PC-9 (cell line): Measurements from ENCODE around the gene DYSF. TPM values are rescaled to one million over a fixed set of nuclear protein-coding genes. Genes with fewer than 3 reads are reported as not detected.

Experiments used
- BruUV-seq: library from RNA; stranded (reverse); fragments of 400-500 nt; replicated peaks from 2 replicates; lab custom pipeline; 2021; lab: Mats Ljungman, UMichigan
- CTCF ChIA-PET: fragments of 300-600 bp; sonication (Branson Sonifier 250); formaldehyde crosslinking; loops from one replicate; lab custom pipeline; 2022; ENCODE audit warnings: antibody characterized with exemption; lab: Charles Lee
- POLR2A ChIA-PET: fragments of 300-600 bp; sonication (Branson Sonifier 250); formaldehyde crosslinking; loops from one replicate; lab custom pipeline; 2022; ENCODE audit warnings: antibody characterized with exemption; ENCODE audit not compliant: unreplicated experiment; lab: Charles Lee
- DNase-seq, 2 experiments: peaks; one replicate each; pipeline versions ENCODE4 v3.0.0 to v3.0.0-alpha.2; 2015 to 2022; ENCODE audit warnings: mixed read lengths in 1 of 2
- H2AFZ ChIP-seq: fragments of 200-600 bp; sonication (generic); 2 replicates; pipeline ENCODE4 v1.8.1; 2017; ENCODE audit warnings: antibody characterized with exemption
- H3F3A ChIP-seq: fragments of 200-600 bp; sonication (generic); 2 replicates; pipeline ENCODE4 v1.8.1; 2017; ENCODE audit warnings: antibody characterized with exemption, mild to moderate bottlenecking, low read depth; ENCODE audit not compliant: insufficient read depth
- H3K27ac ChIP-seq: fragments of 200-600 bp; sonication (generic); 2 replicates; pipeline ENCODE4 v1.6.1; 2016; ENCODE audit warnings: mixed run types
- H3K27me3 ChIP-seq: fragments of 200-600 bp; sonication (generic); 2 replicates; pipeline ENCODE4 v1.6.1; 2016; ENCODE audit warnings: low read depth, mixed run types; ENCODE audit not compliant: insufficient read depth
- H3K36me3 ChIP-seq: fragments of 200-600 bp; sonication (generic); 2 replicates; pipeline ENCODE4 v1.6.1; 2016; ENCODE audit warnings: low read depth, mixed run types
- H3K4me1 ChIP-seq: fragments of 200-600 bp; sonication (generic); replicated peaks from 2 replicates; pipeline ENCODE4 v1.6.1; 2016; ENCODE audit warnings: mixed run types; ENCODE audit not compliant: insufficient read depth
- H3K4me2 ChIP-seq: fragments of 200-600 bp; sonication (generic); 2 replicates; pipeline ENCODE4 v1.6.1; 2017; ENCODE audit warnings: mixed run types
- H3K4me3 ChIP-seq: fragments of 200-600 bp; sonication (generic); 2 replicates; pipeline ENCODE4 v1.6.1; 2016; ENCODE audit warnings: mixed run types
- H3K79me2 ChIP-seq: fragments of 200-600 bp; sonication (generic); 2 replicates; pipeline ENCODE4 v1.6.1; 2017; ENCODE audit warnings: low read depth, mixed run types
- H3K9me2 ChIP-seq: fragments of 200-600 bp; sonication (generic); 2 replicates; pipeline ENCODE4 v1.8.1; 2017; ENCODE audit warnings: mild to moderate bottlenecking; ENCODE audit not compliant: insufficient read depth
- H3K9me3 ChIP-seq: fragments of 200-600 bp; sonication (generic); 2 replicates; pipeline ENCODE4 v1.8.1; 2016; ENCODE audit warnings: low read depth; ENCODE audit not compliant: insufficient read depth
- H4K20me1 ChIP-seq: fragments of 200-600 bp; sonication (generic); 2 replicates; pipeline ENCODE4 v1.8.1; 2017; ENCODE audit not compliant: insufficient read depth
- EZH2 ChIP-seq: fragments of 200-600 bp; sonication (generic); IDR thresholded peaks from 2 replicates; pipeline ENCODE4 v1.8.0; 2017; ENCODE audit warnings: antibody characterized with exemption, low read depth
- intact Hi-C: fragments of 100-400 bp; cut with micrococcal nuclease; formaldehyde crosslinking; loops from one replicate; pipeline ENCODE4 v1.10.0; 2022; ENCODE audit not compliant: unreplicated experiment
- total RNA-seq: library from RNA; stranded (reverse); gene quantifications from 2 replicates; pipeline ENCODE4 v1.2.3, GENCODE V29; 2021
- TF ChIP-seq, protein P1 (sequence below): fragments of 200-600 bp; sonication (generic); conservative IDR thresholded peaks from 2 replicates; pipeline ENCODE4 v1.6.1; 2017; ENCODE audit warnings: mixed run types, antibody characterized with exemption, mild to moderate bottlenecking, moderate library complexity

Gene DYSF
- total RNA-seq, 1 experiment from 2014 or later, result 12.2 TPM

DNA sequence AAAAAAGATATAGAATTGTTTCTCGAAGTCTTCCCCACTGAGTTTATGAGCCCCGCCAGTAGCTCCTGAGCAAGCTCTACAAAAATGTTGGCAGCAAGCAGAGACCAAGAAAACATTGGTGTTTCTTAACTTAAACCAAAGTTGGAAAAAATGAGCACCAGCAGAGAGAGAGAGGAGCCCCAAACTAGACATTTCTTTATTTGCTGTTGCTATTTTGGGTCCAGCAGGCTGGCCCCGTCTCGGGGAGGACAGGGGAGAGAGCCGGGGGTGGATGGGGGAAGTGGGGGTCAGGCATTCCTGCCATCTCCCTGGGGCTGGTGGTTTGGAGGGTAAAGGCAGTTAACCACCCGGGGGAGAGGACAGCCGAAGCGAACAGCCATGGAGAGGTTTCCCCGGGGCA lies 113.0 kb downstream of the DYSF start:
- Histone ChIP-seq H3K27me3 (no peaks in the 10 kb centered on the region), H3K27ac (no peak overlapping the region), H3K4me3 (no peak overlapping the region), H4K20me1 (no peaks in the 10 kb centered on the region), H3K4me1 (peaks cover 9% of the 10 kb centered on the region; the same call in 1 of the 2 replicates), H3K9me2 (no peaks in the 10 kb centered on the region), H3F3A (0 out of 2 replicates have a peak, but pooled peaks cover 4% of the 10 kb centered on the region), H2AFZ (no peak overlapping the region), H3K79me2 (no peaks in the 10 kb centered on the region), H3K4me2 (no peak overlapping the region), H3K36me3 (0 out of 2 replicates have a peak, but pooled peaks cover 5% of the 10 kb centered on the region), H3K9me3 (no peaks in the 10 kb centered on the region)
- BruUV-seq, result no TSS peak
- ChIA-PET POLR2A (no interaction called here), CTCF (no interaction called here)
- TF ChIP-seq, protein P1, sequence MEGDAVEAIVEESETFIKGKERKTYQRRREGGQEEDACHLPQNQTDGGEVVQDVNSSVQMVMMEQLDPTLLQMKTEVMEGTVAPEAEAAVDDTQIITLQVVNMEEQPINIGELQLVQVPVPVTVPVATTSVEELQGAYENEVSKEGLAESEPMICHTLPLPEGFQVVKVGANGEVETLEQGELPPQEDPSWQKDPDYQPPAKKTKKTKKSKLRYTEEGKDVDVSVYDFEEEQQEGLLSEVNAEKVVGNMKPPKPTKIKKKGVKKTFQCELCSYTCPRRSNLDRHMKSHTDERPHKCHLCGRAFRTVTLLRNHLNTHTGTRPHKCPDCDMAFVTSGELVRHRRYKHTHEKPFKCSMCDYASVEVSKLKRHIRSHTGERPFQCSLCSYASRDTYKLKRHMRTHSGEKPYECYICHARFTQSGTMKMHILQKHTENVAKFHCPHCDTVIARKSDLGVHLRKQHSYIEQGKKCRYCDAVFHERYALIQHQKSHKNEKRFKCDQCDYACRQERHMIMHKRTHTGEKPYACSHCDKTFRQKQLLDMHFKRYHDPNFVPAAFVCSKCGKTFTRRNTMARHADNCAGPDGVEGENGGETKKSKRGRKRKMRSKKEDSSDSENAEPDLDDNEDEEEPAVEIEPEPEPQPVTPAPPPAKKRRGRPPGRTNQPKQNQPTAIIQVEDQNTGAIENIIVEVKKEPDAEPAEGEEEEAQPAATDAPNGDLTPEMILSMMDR, result no peak
- intact Hi-C loops, result no loop called here
- no peak for DNase-seq

- Histone ChIP-seq H4K20me1 (no peaks in the 10 kb centered on the region), H3K27ac (no peak overlapping the region), H3K4me2 (no peak overlapping the region), H3K36me3 (0 out of 2 replicates have a peak, but pooled peaks cover 7% of the 10 kb centered on the region), H2AFZ (no peak overlapping the region), H3K4me1 (peaks cover 9% of the 10 kb centered on the region; the same call in 1 of the 2 replicates), H3K27me3 (no peaks in the 10 kb centered on the region), H3K79me2 (no peaks in the 10 kb centered on the region), H3F3A (0 out of 2 replicates have a peak, but pooled peaks cover 4% of the 10 kb centered on the region), H3K9me3 (no peaks in the 10 kb centered on the region), H3K4me3 (no peak overlapping the region), H3K9me2 (no peaks in the 10 kb centered on the region)
- intact Hi-C loops, result no loop called here
- CTCF ChIA-PET, result no interaction called here
- POLR2A ChIA-PET, result no interaction called here
- DNase-seq, result no peak
- TF ChIP-seq EZH2, result no peak
- TF ChIP-seq, protein P1, result no peak
- BruUV-seq, result no TSS peak
These were observed 114.3 kb downstream of the DYSF start for GRCh38 chr2:71567625-71568024.

GRCh38 chr2:71568103-71568502 lies 114.7 kb downstream of the DYSF start:
- Histone ChIP-seq H3K4me2 (no peak overlapping the region), H3K9me3 (no peaks in the 10 kb centered on the region), H3F3A (0 out of 2 replicates have a peak, but pooled peaks cover 4% of the 10 kb centered on the region), H3K27me3 (no peaks in the 10 kb centered on the region), H2AFZ (no peak overlapping the region), H3K4me3 (no peak overlapping the region), H3K9me2 (no peaks in the 10 kb centered on the region), H3K27ac (no peak overlapping the region), H4K20me1 (no peaks in the 10 kb centered on the region), H3K79me2 (no peaks in the 10 kb centered on the region), H3K4me1 (peaks cover 9% of the 10 kb centered on the region; the same call in 1 of the 2 replicates), H3K36me3 (0 out of 2 replicates have a peak, but pooled peaks cover 7% of the 10 kb centered on the region)
- intact Hi-C loops, result no loop called here
- TF ChIP-seq, protein P1, result no peak
- no peak for TF ChIP-seq EZH2
- POLR2A ChIA-PET, result no interaction called here
- no peak for DNase-seq
- BruUV-seq, result no TSS peak
- CTCF ChIA-PET, result interaction anchor here (0.6 kb wide), 1 partner anchor 424 kb away, joined by 3 read pairs; no protein-coding TSS in a partner anchor
